K562 (cell line): Measurements from ENCODE around the gene RUVBL1. TPM values are rescaled to one million over a fixed set of nuclear protein-coding genes. Genes with fewer than 3 reads are reported as not detected.
A peak's percentile ranks its signal among the peaks of the same experiment; 100 is the strongest.

Source experiments
- BRF2 ChIP-seq: IDR thresholded peaks from 3 replicates; pipeline ENCODE4 v1.6.1; 2011; ENCODE audit warnings: borderline replicate concordance, mild to moderate bottlenecking; ENCODE audit not compliant: insufficient read length, insufficient read depth
- ETV1 ChIP-seq: fragments of 450-650 bp; conservative IDR thresholded peaks from 2 replicates; pipeline ENCODE4 v1.6.1; 2016; ENCODE audit warnings: missing genetic modification characterization, control low read depth, low read depth, missing compliant biosample characterization
- NCOR1 ChIP-seq: fragments of 450-650 bp; IDR thresholded peaks from 2 replicates; pipeline ENCODE4 v1.6.1; 2016; ENCODE audit warnings: mild to moderate bottlenecking, moderate library complexity
- PURB ChIP-seq: sonication (generic); formaldehyde crosslinking; IDR thresholded peaks from 2 replicates; pipeline ENCODE4 v1.9.0; 2021; ENCODE audit warnings: low read depth, mild to moderate bottlenecking, missing genetic modification reagents
- RREB1 ChIP-seq: fragments of 250-450 bp; sonication (Bioruptor Pico); IDR thresholded peaks from 2 replicates; pipeline ENCODE4 v1.4.0; 2020
- SRSF1 ChIP-seq: fragments of 200-400 bp; formaldehyde crosslinking; IDR thresholded peaks from 2 replicates; pipeline ENCODE4 v1.6.1; 2017; ENCODE audit warnings: mild to moderate bottlenecking, low read depth, low read length, moderate library complexity
- TCF3 ChIP-seq: sonication (generic); formaldehyde crosslinking; IDR thresholded peaks from 2 replicates; pipeline ENCODE4 v1.4.0; 2020; ENCODE audit warnings: mild to moderate bottlenecking, missing genetic modification reagents
- ZBTB12 ChIP-seq: fragments of 250-450 bp; sonication (Bioruptor Pico); IDR thresholded peaks from 2 replicates; pipeline ENCODE4 v1.4.0; 2020
- ZEB2 ChIP-seq: fragments of 450-650 bp; IDR thresholded peaks from 2 replicates; pipeline ENCODE4 v1.6.1; 2016
- ZHX1 ChIP-seq: fragments of 150-350 bp; conservative IDR thresholded peaks from 2 replicates; pipeline ENCODE4 v1.6.1; 2014; ENCODE audit warnings: low read length
- ZNF175 ChIP-seq: fragments of 200-800 bp; sonication (Bioruptor generic); IDR thresholded peaks from 2 replicates; pipeline ENCODE4 v1.6.1; 2016; ENCODE audit warnings: low read depth, mild to moderate bottlenecking, missing genetic modification characterization, missing compliant biosample characterization
- ZNF740 ChIP-seq, 3 experiments: fragments of 200-800 bp in 1 of 3; sonication (Bioruptor generic) in 1 of 3; sonication (generic) in 1 of 3; formaldehyde crosslinking in 1 of 3; IDR thresholded peaks; 2 replicates each; pipeline versions ENCODE4 v1.6.1 to v1.8.0; 2016 to 2022; ENCODE audit warnings: mild to moderate bottlenecking in 2 of 3, missing compliant biosample characterization in 2 of 3, missing genetic modification characterization in 2 of 3, missing genetic modification reagents in 1 of 3
- ZNF830 ChIP-seq: fragments of 250-450 bp; sonication (Bioruptor Pico); IDR thresholded peaks from 2 replicates; pipeline ENCODE4 v1.5.0; 2021; ENCODE audit warnings: mild to moderate bottlenecking
- polyA plus RNA-seq, 8 experiments: library from polyadenylated mRNA; depleted of rRNA in 4 of 8; stranded (reverse) in 5 of 8; unstranded in 3 of 8; fragments of >200 nt; fragmentation: Nextera tagmentation in 2 of 8; fragmentation: Illumina TruSeq in 1 of 8; extraction: Ambion mirVana in 2 of 8; extraction: Trizol in 1 of 8; gene quantifications; 2 replicates each; pipeline versions ENCODE4 v1.2.1 to v1.2.3, GENCODE V29; 2011 to 2014; ENCODE audit warnings: inconsistent platforms in 1 of 8, missing spikeins in 1 of 8
- total RNA-seq, 7 experiments: library from RNA; depleted of rRNA in 6 of 7; stranded (reverse); fragments of >200 nt in 6 of 7; fragmentation: Illumina TruSeq in 2 of 7; extraction: Trizol in 2 of 7; gene quantifications; 2 replicates each; pipeline versions ENCODE4 v1.2.1 to v1.2.3, GENCODE V29; 2011 to 2021; ENCODE audit warnings: low replicate concordance in 1 of 7

RUVBL1 gene
- total and polyA plus RNA-seq, 9 of the 15 experiments (the other 6 are each of a cell fraction or from before 2014, with no cell fraction given) = 20.7 to 147 (median 113) TPM

- 0 out of 2 replicates have a peak, but pooled peaks have one; percentile 24 for TF ChIP-seq ZNF740 (CRISPR knock-in tag; IDR thresholded peaks at IDR 0.05)
- TF ChIP-seq ZNF740 (tag; IDR thresholded peaks at IDR 0.05) = no peak
- TF ChIP-seq SRSF1 = no peak
- TF ChIP-seq PURB (CRISPR knock-in tag) = no peak
- TF ChIP-seq ZNF830 (CRISPR knock-in tag) = no peak
- TF ChIP-seq ZHX1 = no peak
- peak; percentile 73 for TF ChIP-seq NCOR1
- TF ChIP-seq ETV1 = no peak
- TF ChIP-seq RREB1 (CRISPR knock-in tag) = no peak
- peak; percentile 85 for TF ChIP-seq TCF3 (CRISPR knock-in tag)
- peak; percentile 80 for TF ChIP-seq ZBTB12 (CRISPR knock-in tag)
- TF ChIP-seq ZEB2 = no peak
- TF ChIP-seq ZNF175 (CRISPR knock-in tag) = peak; percentile 62; the same call in 1 of the 2 replicates
- TF ChIP-seq BRF2 = no peak
These were observed 47.0 kb downstream of the RUVBL1 start (continued) for GRCh38 chr3:128076483-128077201.
